Measurements from ENCODE around the gene RRBP1.
A peak's percentile ranks its signal among the peaks of the same experiment; 100 is the strongest.

Gene RRBP1

DNA sequence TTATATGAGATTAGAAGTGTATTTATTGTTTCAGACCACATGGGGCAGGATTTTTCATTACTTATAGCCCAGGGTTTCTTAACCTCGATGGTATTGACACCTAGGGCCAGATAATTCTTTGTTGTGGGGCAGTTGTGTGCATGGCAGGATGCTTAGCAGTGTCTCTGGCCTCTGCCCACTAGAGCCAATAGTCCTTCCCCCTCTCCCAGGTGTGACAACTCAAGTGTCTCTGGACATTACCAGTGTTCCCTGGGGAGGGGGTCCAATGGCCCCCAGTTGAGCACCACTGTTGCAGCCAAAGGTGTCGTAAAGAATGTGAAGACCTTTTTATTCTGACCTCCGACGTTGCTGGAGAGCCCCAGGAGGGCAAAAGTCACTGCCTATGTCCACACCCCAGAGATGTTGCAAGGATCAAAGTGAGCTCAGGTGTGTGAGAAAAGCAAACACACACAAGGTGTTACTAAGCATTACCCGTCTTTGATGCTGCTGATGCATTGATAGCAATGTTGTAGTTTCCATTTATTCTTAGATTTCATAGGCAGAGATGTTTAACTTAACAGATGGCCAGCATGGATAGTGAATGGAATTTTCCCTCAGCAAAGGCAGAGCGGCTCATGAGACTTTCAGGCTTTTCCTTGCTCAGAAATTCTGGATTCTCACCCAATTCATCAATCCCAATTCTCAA, 39.9 kb upstream of the RRBP1 start:
- Histone ChIP-seq H3K9me2 (replicated peaks; ENCODE audit: low read depth, low read length) (no peaks in the 10 kb centered on the region), H3K4me2 (ENCODE audit: low read depth, low read length, poor library complexity, severe bottlenecking) (no peak overlapping the region), H4K20me1 (ENCODE audit: insufficient read depth, low read length, poor library complexity, severe bottlenecking) (no peaks in the 10 kb centered on the region), H3K27me3 (ENCODE audit: insufficient read depth, low read length, poor library complexity, severe bottlenecking) (no peaks in the 10 kb centered on the region), H3K36me3 (ENCODE audit: insufficient read depth, low read length) (no peaks in the 10 kb centered on the region), H3K79me2 (ENCODE audit: insufficient read depth, low read length) (no peaks in the 10 kb centered on the region), H3K4me3 (ENCODE audit: low read length, poor library complexity, severe bottlenecking) (no peak overlapping the region), H3F3A (ENCODE audit: low read depth) (no peaks in the 10 kb centered on the region), H3K9ac (ENCODE audit: low read depth, low read length, poor library complexity, severe bottlenecking) (no peak overlapping the region), H2AFZ (ENCODE audit: low read length) (no peak overlapping the region), H3K9me3 (ENCODE audit: insufficient read depth, low read depth, low read length) (no peaks in the 10 kb centered on the region), H3K4me1 (ENCODE audit: insufficient read depth, low read length, poor library complexity, severe bottlenecking) (no peaks in the 10 kb centered on the region)
- no peak for TF ChIP-seq EZH2phosphoT487 (IDR thresholded peaks at IDR 0.05; ENCODE audit: borderline replicate concordance)
- TF ChIP-seq, protein P1, sequence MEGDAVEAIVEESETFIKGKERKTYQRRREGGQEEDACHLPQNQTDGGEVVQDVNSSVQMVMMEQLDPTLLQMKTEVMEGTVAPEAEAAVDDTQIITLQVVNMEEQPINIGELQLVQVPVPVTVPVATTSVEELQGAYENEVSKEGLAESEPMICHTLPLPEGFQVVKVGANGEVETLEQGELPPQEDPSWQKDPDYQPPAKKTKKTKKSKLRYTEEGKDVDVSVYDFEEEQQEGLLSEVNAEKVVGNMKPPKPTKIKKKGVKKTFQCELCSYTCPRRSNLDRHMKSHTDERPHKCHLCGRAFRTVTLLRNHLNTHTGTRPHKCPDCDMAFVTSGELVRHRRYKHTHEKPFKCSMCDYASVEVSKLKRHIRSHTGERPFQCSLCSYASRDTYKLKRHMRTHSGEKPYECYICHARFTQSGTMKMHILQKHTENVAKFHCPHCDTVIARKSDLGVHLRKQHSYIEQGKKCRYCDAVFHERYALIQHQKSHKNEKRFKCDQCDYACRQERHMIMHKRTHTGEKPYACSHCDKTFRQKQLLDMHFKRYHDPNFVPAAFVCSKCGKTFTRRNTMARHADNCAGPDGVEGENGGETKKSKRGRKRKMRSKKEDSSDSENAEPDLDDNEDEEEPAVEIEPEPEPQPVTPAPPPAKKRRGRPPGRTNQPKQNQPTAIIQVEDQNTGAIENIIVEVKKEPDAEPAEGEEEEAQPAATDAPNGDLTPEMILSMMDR (conservative IDR thresholded peaks at IDR 0.05; ENCODE audit: low read length) = peak; percentile 36; the same call in 1 of the 2 replicates

DNA sequence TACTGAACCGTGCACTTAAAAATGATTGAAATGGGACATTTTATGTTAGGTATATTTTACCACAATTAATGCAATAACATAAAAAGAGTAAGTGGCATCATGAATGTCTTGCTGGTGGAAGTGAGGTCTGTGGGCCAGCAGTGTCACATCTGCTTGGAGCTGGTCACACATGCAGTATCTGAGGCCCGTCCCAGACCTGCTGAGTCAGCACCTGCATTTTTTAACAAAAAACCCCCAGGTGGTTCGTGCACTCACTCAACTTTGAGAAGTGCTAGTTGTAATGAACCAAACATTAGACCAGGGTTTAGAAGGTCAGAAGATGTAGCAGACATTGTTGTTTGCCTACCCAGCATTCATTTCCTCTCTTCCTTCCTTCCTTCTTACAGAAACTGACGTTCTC, 38.7 kb upstream of the RRBP1 start:
- Histone ChIP-seq H3K9ac (ENCODE audit: low read depth, low read length, poor library complexity, severe bottlenecking) (no peak overlapping the region), H3K4me1 (ENCODE audit: insufficient read depth, low read length, poor library complexity, severe bottlenecking) (no peaks in the 10 kb centered on the region), H3K4me2 (ENCODE audit: low read depth, low read length, poor library complexity, severe bottlenecking) (no peak overlapping the region), H3K9me3 (ENCODE audit: insufficient read depth, low read depth, low read length) (no peaks in the 10 kb centered on the region), H4K20me1 (ENCODE audit: insufficient read depth, low read length, poor library complexity, severe bottlenecking) (no peaks in the 10 kb centered on the region), H3K4me3 (ENCODE audit: low read length, poor library complexity, severe bottlenecking) (no peak overlapping the region), H3K9me2 (replicated peaks; ENCODE audit: low read depth, low read length) (no peaks in the 10 kb centered on the region), H3K79me2 (ENCODE audit: insufficient read depth, low read length) (no peaks in the 10 kb centered on the region), H2AFZ (ENCODE audit: low read length) (no peak overlapping the region), H3K36me3 (ENCODE audit: insufficient read depth, low read length) (no peaks in the 10 kb centered on the region), H3F3A (ENCODE audit: low read depth) (no peaks in the 10 kb centered on the region), H3K27me3 (ENCODE audit: insufficient read depth, low read length, poor library complexity, severe bottlenecking) (no peaks in the 10 kb centered on the region)
- TF ChIP-seq, protein P1 (conservative IDR thresholded peaks at IDR 0.05; ENCODE audit: low read length) = no peak
- no peak for TF ChIP-seq EZH2phosphoT487 (IDR thresholded peaks at IDR 0.05; ENCODE audit: borderline replicate concordance)

DNA sequence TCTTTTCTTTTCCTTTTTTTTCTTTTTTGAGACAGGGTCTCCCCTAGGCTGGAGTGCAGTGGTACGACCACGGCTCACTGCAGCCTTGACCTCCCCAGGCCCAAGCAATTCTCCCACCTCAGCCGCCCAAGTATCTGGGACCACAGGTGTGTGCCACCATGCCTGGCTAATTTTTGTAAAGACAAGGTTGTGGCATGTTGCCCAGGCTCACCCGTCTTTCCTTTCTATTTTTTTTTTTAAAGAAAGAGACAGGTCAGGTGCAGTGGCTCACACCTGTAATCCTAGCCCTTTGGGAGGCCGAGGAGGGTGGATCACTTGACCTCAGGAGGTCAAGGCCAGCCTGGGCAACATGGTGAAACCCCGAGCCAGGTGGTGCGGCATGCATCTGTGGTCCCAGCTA, 34.3 kb upstream of the RRBP1 start:
- no peaks in the 10 kb centered on the region for H3K9me3 ChIP-seq (ENCODE audit: insufficient read depth, low read depth, low read length)
- TF ChIP-seq EZH2phosphoT487 (IDR thresholded peaks at IDR 0.05; ENCODE audit: borderline replicate concordance) = no peak
- TF ChIP-seq, protein P1 (conservative IDR thresholded peaks at IDR 0.05; ENCODE audit: low read length) = no peak
- no peak overlapping the region for H3K9ac ChIP-seq (ENCODE audit: low read depth, low read length, poor library complexity, severe bottlenecking)
- no peak overlapping the region for H3K4me3 ChIP-seq (ENCODE audit: low read length, poor library complexity, severe bottlenecking)
- no peaks in the 10 kb centered on the region for H4K20me1 ChIP-seq (ENCODE audit: insufficient read depth, low read length, poor library complexity, severe bottlenecking)
- no peaks in the 10 kb centered on the region for H3K27me3 ChIP-seq (ENCODE audit: insufficient read depth, low read length, poor library complexity, severe bottlenecking)
- H3K4me2 ChIP-seq (ENCODE audit: low read depth, low read length, poor library complexity, severe bottlenecking) = no peak overlapping the region
- H3K79me2 ChIP-seq (ENCODE audit: insufficient read depth, low read length) = no peaks in the 10 kb centered on the region
- H3K4me1 ChIP-seq (ENCODE audit: insufficient read depth, low read length, poor library complexity, severe bottlenecking) = no peaks in the 10 kb centered on the region
- no peaks in the 10 kb centered on the region for H3K36me3 ChIP-seq (ENCODE audit: insufficient read depth, low read length)
- H3F3A ChIP-seq (ENCODE audit: low read depth) = no peaks in the 10 kb centered on the region
- no peaks in the 10 kb centered on the region for H3K9me2 ChIP-seq (replicated peaks; ENCODE audit: low read depth, low read length)
- H2AFZ ChIP-seq (ENCODE audit: low read length) = no peak overlapping the region
